Lung (tissue), 16 donors: Measurements from ENCODE around the gene RNF8. TPM values are rescaled to one million over a fixed set of nuclear protein-coding genes. Genes with fewer than 3 reads are reported as not detected.
A peak's percentile ranks its signal among the peaks of the same experiment; 100 is the strongest.

Source experiments
- ATAC-seq: fragments of 200-7000 bp; cut with Tn5 transposase; one replicate; pipeline ENCODE4 v1.9.1; 2020; ENCODE audit warnings: moderate number of reproducible peaks; ENCODE audit not compliant: insufficient read depth, low FRiP score
- DNase-seq, 3 donors: peaks; one replicate each; pipeline ENCODE4 v3.0.0-alpha.2; 2013 to 2017
- H3K27ac ChIP-seq, 2 donors: one replicate each; pipeline ENCODE4 v1.5.1; 2013; ENCODE audit warnings: mild to moderate bottlenecking in 2 of 2, moderate library complexity in 2 of 2, control low read depth in 1 of 2, inconsistent platforms in 1 of 2, low read depth in 1 of 2, low read length in 1 of 2
- H3K27me3 ChIP-seq, 3 donors: one replicate each; pipeline ENCODE4 v1.5.1; 2013; ENCODE audit warnings: low read length in 2 of 3; ENCODE audit not compliant: control insufficient read depth in 3 of 3, insufficient read depth in 3 of 3
- H3K36me3 ChIP-seq, 4 donors: one replicate each; pipeline ENCODE4 v1.5.1; 2013; ENCODE audit warnings: low read length in 4 of 4, mild to moderate bottlenecking in 1 of 4, moderate library complexity in 1 of 4; ENCODE audit not compliant: control insufficient read depth in 4 of 4, insufficient read depth in 4 of 4
- H3K4me1 ChIP-seq, 5 donors: one replicate each; pipeline ENCODE4 v1.5.1; 2013; ENCODE audit warnings: low read length in 5 of 5, mild to moderate bottlenecking in 2 of 5, moderate library complexity in 1 of 5; ENCODE audit not compliant: control insufficient read depth in 5 of 5, insufficient read depth in 5 of 5
- H3K4me3 ChIP-seq: one replicate; pipeline ENCODE4 v1.5.1; 2013; ENCODE audit warnings: mild to moderate bottlenecking, control low read depth, moderate library complexity
- H3K9ac ChIP-seq, 2 donors: one replicate each; pipeline ENCODE4 v1.5.1; 2013; ENCODE audit warnings: low read length in 2 of 2, control low read depth in 1 of 2; ENCODE audit not compliant: insufficient read depth in 1 of 2
- H3K9me3 ChIP-seq, 4 donors: one replicate each; pipeline ENCODE4 v1.5.1; 2013; ENCODE audit warnings: low read length in 3 of 4, mild to moderate bottlenecking in 1 of 4, moderate library complexity in 1 of 4; ENCODE audit not compliant: control insufficient read depth in 4 of 4, insufficient read depth in 3 of 4
- WGBS, 2 donors: extraction: QIAGEN DNeasy Blood & Tissue Kit; methylation state at CpG; one replicate each; pipeline ENCODE4 v1.1.7; 2013; 5-methylcytosine and 5-hydroxymethylcytosine counted together
- long read RNA-seq, 5 donors: transcript quantifications; one replicate each; lab custom pipeline, GENCODE V29; 2026
- polyA plus RNA-seq, 2 donors: library from polyadenylated mRNA; stranded (reverse); fragments of 200-250 nt; gene quantifications; one replicate each; pipeline ENCODE4 v1.2.1, GENCODE V29; 2013
- total RNA-seq, 2 donors: library from RNA; depleted of rRNA in 1 of 2; stranded (reverse); fragments of >200 nt in 1 of 2; gene quantifications; one replicate each; pipeline ENCODE4 v1.2.1, GENCODE V29; 2014 to 2021
- TF ChIP-seq, protein P1 (sequence below): IDR thresholded peaks from 2 replicates; pipeline ENCODE4 v1.5.1; 2012; ENCODE audit warnings: mild to moderate bottlenecking; ENCODE audit errors: control extremely low read depth, extremely low read depth
- donor health status: control.
- donor health status: control.
- donor health status: Bipolar disorder and iron deficiency.
- donor health status: healthy.
- donor health status: DM: yes; HTN: yes; CAD: no.

The RNF8 gene
- total RNA-seq (10 to 100 TPM; 12.9 to 28.1 TPM), polyA plus RNA-seq (10 to 100 TPM; 10.5 to 12.5 TPM)
- long read RNA-seq, donor 1, full-length matches to known transcripts: 5 of 5 reads
- long read RNA-seq, donor 1, partial matches to known transcripts: 0 of 5 reads
- long read RNA-seq, donor 1, other reads (novel, unspliced or antisense): 0 of 5 reads
- long read RNA-seq, donor 2, full-length matches to known transcripts: 1 of 1 reads
- long read RNA-seq, donor 2, partial matches to known transcripts: 0 of 1 reads
- long read RNA-seq, donor 2, other reads (novel, unspliced or antisense): 0 of 1 reads
- long read RNA-seq, donor 3, full-length matches to known transcripts: 3 of 3 reads
- long read RNA-seq, donor 3, partial matches to known transcripts: 0 of 3 reads
- long read RNA-seq, donor 3, other reads (novel, unspliced or antisense): 0 of 3 reads
- long read RNA-seq, donor 4, full-length matches to known transcripts: 2 of 8 reads
- long read RNA-seq, donor 4, partial matches to known transcripts: 6 of 8 reads
- long read RNA-seq, donor 4, other reads (novel, unspliced or antisense): 0 of 8 reads
- long read RNA-seq, donor 5, full-length matches to known transcripts: 3 of 19 reads
- long read RNA-seq, donor 5, partial matches to known transcripts: 16 of 19 reads
- long read RNA-seq, donor 5, other reads (novel, unspliced or antisense): 0 of 19 reads

- H3K27me3 ChIP-seq: no peaks in the 10 kb centered on the region
- WGBS, 2 donors: 1% methylated on average over 52 to 54 of the region's 54 CpGs
- H3K36me3 ChIP-seq: no peaks in the 10 kb centered on the region
- H3K9ac ChIP-seq: peak within 1 kb of the TSS; percentile 55 to 57
- no peaks in the 10 kb centered on the region for H3K9me3 ChIP-seq
- H3K4me3 ChIP-seq: peak within 1 kb of the TSS; percentile 84
- H3K4me1 ChIP-seq: peaks cover 0 to 13% (median 3%) of the 10 kb centered on the region in 5 donors
- DNase-seq (peak; percentile 90 to 96 (median 94)), ATAC-seq (peak; percentile 96)
- peak within 1 kb of the TSS in 1 of 2 donors; percentile 63 for H3K27ac ChIP-seq
- TF ChIP-seq, protein P1, sequence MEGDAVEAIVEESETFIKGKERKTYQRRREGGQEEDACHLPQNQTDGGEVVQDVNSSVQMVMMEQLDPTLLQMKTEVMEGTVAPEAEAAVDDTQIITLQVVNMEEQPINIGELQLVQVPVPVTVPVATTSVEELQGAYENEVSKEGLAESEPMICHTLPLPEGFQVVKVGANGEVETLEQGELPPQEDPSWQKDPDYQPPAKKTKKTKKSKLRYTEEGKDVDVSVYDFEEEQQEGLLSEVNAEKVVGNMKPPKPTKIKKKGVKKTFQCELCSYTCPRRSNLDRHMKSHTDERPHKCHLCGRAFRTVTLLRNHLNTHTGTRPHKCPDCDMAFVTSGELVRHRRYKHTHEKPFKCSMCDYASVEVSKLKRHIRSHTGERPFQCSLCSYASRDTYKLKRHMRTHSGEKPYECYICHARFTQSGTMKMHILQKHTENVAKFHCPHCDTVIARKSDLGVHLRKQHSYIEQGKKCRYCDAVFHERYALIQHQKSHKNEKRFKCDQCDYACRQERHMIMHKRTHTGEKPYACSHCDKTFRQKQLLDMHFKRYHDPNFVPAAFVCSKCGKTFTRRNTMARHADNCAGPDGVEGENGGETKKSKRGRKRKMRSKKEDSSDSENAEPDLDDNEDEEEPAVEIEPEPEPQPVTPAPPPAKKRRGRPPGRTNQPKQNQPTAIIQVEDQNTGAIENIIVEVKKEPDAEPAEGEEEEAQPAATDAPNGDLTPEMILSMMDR: no peak
Observed at GRCh38 chr6:37353761-37354525, at the start of gene RNF8. Gene RNF8, plus strand, starts transcription at chr6:37353983. Its CDS starts 182 bp downstream, at chr6:37354165.

- TF ChIP-seq, protein P1: no peak
- no peak overlapping the region for H3K27ac ChIP-seq
- no peak overlapping the region for H3K4me3 ChIP-seq
- ATAC-seq (no peak), DNase-seq (no peak)
- H3K4me1 ChIP-seq: peaks cover 2 to 25% (median 14%) of the 10 kb centered on the region in 5 donors
- no peaks in the 10 kb centered on the region for H3K27me3 ChIP-seq
- H3K9ac ChIP-seq: no peak overlapping the region
- H3K36me3 ChIP-seq: peaks cover 3 to 12% (median 9%) of the 10 kb centered on the region in 4 donors
- 97 to 98% methylated on average over 7 of the region's 7 CpGs for WGBS, 2 donors
- H3K9me3 ChIP-seq: no peaks in the 10 kb centered on the region
Observed at GRCh38 chr6:37304766-37305165, 49.0 kb upstream of the RNF8 start.

DNA sequence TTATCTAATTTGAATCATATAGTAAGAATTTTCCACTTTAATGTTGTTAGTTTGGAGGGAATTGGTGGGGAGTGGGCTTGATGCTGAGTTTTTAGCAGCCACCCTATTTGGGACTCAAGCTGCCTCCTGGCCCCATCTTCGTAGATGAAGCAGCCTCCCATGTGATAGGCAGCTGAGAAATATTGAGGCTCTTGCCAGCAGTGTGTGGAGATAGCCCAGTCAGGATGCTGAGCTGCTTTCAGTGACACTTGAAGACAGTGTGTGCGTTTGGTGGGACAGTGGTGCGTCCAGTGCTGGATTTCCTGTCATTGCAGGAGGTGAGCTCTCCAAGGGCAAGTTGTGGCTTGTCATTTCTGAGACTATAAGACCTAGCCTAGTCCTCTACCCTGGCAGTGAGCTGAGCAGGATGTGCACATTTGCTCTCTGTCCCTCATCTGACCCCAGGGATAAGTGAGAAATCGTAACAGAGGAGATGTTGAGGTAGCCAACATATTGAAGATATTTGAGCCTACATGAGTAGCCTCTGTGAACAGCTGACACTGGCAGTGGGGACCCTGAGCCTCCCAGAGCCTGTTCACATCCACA is 47.9 kb upstream of the RNF8 start:
- DNase-seq (no peak), ATAC-seq (no peak)
- Histone ChIP-seq H3K27me3 (no peaks in the 10 kb centered on the region), H3K4me1 (peaks cover 2 to 25% (median 14%) of the 10 kb centered on the region in 5 donors), H3K27ac (no peak overlapping the region), H3K4me3 (no peak overlapping the region), H3K36me3 (peaks cover 3 to 12% (median 9%) of the 10 kb centered on the region in 4 donors), H3K9me3 (no peaks in the 10 kb centered on the region), H3K9ac (no peak overlapping the region)
- WGBS, 2 donors: 93% methylated on average over 4 of the region's 4 CpGs
- TF ChIP-seq, protein P1: no peak
